Cardiac fibroblast (primary cell): ENCODE results near the gene ACIN1.
A peak's percentile ranks its signal among the peaks of the same experiment; 100 is the strongest.

Source experiments
- DNase-seq, 2 donors: peaks; one replicate each; pipeline versions ENCODE4 v3.0.0 to v3.0.0-alpha.2; 2010; ENCODE audit warnings: low read depth in 2 of 2
- H3K4me3 ChIP-seq, 2 donors: replicated peaks in 1 of 2; 1 replicate in 1 of 2; 2 replicates in 1 of 2; pipeline ENCODE4 v1.5.1; 2011; ENCODE audit warnings: low read depth in 2 of 2, low read length in 2 of 2, mild to moderate bottlenecking in 2 of 2, moderate library complexity in 1 of 2
- TF ChIP-seq, protein P1 (sequence below): IDR thresholded peaks from one replicate; pipeline ENCODE4 v1.5.1; 2011; ENCODE audit warnings: low read depth, mild to moderate bottlenecking, low read length, inconsistent platforms

The ACIN1 gene

GRCh38 chr14:23033801-23034497 lies 61.0 kb downstream of the ACIN1 start:
- no peak for DNase-seq

GRCh38 chr14:23033251-23033727 lies 61.6 kb downstream of the ACIN1 start:
- H3K4me3 ChIP-seq = peak overlapping the region in 1 of 2 donors; percentile 79
- TF ChIP-seq, protein P1, sequence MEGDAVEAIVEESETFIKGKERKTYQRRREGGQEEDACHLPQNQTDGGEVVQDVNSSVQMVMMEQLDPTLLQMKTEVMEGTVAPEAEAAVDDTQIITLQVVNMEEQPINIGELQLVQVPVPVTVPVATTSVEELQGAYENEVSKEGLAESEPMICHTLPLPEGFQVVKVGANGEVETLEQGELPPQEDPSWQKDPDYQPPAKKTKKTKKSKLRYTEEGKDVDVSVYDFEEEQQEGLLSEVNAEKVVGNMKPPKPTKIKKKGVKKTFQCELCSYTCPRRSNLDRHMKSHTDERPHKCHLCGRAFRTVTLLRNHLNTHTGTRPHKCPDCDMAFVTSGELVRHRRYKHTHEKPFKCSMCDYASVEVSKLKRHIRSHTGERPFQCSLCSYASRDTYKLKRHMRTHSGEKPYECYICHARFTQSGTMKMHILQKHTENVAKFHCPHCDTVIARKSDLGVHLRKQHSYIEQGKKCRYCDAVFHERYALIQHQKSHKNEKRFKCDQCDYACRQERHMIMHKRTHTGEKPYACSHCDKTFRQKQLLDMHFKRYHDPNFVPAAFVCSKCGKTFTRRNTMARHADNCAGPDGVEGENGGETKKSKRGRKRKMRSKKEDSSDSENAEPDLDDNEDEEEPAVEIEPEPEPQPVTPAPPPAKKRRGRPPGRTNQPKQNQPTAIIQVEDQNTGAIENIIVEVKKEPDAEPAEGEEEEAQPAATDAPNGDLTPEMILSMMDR = no peak
- DNase-seq = no peak

More at GRCh38 chr14:23033801-23034497, 61.0 kb downstream of the ACIN1 start:
- peak overlapping the region; percentile 79 to 87 for H3K4me3 ChIP-seq
- TF ChIP-seq, protein P1 = no peak

GRCh38 chr14:23030936-23031335 lies 64.0 kb downstream of the ACIN1 start:
- TF ChIP-seq, protein P1 = no peak
- no peak for DNase-seq
- H3K4me3 ChIP-seq = no peak overlapping the region

GRCh38 chr14:23028799-23029198 lies 66.1 kb downstream of the ACIN1 start:
- no peak overlapping the region for H3K4me3 ChIP-seq
- TF ChIP-seq, protein P1 = no peak
- no peak for DNase-seq

GRCh38 chr14:23025151-23025814 lies 69.7 kb downstream of the ACIN1 start:
- DNase-seq = no peak
- H3K4me3 ChIP-seq = no peak overlapping the region
- TF ChIP-seq, protein P1 = no peak

DNA sequence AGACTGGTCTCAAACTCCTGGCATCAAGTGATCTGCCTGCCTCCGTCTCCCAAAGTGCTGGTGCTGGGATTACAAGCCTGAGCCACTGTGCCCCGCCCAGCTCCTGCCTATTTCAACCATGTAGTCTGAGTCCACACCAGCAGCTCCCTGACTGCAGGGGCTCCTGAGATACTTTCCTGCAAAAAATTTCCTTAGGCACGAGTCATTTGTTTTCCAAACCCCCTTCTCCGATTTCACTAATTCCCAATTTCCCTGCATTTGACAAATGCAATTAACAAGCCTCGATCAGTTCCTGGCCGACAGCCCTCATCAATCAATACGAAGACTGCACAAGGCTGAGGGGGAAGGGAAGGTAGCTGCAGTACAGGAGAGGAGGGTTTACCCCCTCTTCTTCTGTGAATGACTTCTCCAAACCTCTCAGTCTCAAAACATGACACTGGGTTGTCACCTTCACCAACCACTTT lies 70.3 kb downstream of the ACIN1 start:
- H3K4me3 ChIP-seq = no peak overlapping the region
- TF ChIP-seq, protein P1 = no peak
- DNase-seq = no peak
